Measurements from ENCODE around the gene IL1R1. TPM values are rescaled to one million over a fixed set of nuclear protein-coding genes. Genes with fewer than 3 reads are reported as not detected.

Gene IL1R1
- total and polyA plus RNA-seq, 2 donors (not counting 1 experiment from before 2014, with no cell fraction given), result 110 to 232 TPM

DNA sequence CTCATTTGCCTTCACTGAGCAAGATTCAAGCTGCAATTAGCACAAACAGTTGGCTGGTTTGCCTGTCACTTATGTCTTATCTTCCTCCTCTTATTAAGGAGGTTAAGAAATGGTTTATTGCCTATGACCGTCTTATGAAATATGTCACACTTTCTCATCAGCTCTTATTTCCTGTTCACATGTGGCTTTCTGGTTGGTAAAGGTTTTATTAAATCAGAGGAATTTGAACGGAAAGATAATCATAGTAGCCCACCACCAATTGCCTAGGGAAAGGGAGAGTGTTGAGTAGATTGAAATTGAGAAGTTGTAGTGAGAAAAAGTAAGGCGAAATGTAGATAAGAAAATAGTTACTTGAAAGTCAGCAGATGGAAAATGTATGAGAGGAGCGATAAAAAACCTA, 4.2 kb upstream of the IL1R1 start:
- Histone ChIP-seq H3K27me3 (ENCODE audit: control insufficient read depth, insufficient read depth, low read length) (no peaks in the 10 kb centered on the region), H3K4me1 (ENCODE audit: control insufficient read depth, extremely low read depth, insufficient read depth, low read length) (peaks cover 11% of the 10 kb centered on the region), H3K9ac (ENCODE audit: insufficient read depth, low read length) (no peak overlapping the region), H3K9me3 (ENCODE audit: control insufficient read depth, insufficient read depth, low read depth, low read length) (no peaks in the 10 kb centered on the region), H3K79me2 (ENCODE audit: control insufficient read depth, insufficient read depth, low read length) (peaks cover 6% of the 10 kb centered on the region), H3K36me3 (ENCODE audit: control insufficient read depth, insufficient read depth, low read length) (no peaks in the 10 kb centered on the region), H3K27ac (ENCODE audit: insufficient read depth, low read length) (no peak overlapping the region), H3K4me2 (ENCODE audit: extremely low read depth, insufficient read depth, low read length) (no peak overlapping the region), H4K20me1 (ENCODE audit: control insufficient read depth, extremely low read depth, insufficient read depth, low read length) (no peaks in the 10 kb centered on the region), H3K4me3 (replicated peaks in 1 of 4; ENCODE audit: control extremely low read depth in 1 of 4, insufficient read depth in 1 of 4, low read depth in 3 of 4, low read length in 4 of 4) (no peak overlapping the region), H2AFZ (ENCODE audit: low read length) (no peak overlapping the region)
- no peak for DNase-seq (ENCODE audit: low read depth in 2 of 2)
- TF ChIP-seq EZH2 (IDR thresholded peaks at IDR 0.05; ENCODE audit: low read length, missing control alignments), result no peak
- TF ChIP-seq, protein P1, sequence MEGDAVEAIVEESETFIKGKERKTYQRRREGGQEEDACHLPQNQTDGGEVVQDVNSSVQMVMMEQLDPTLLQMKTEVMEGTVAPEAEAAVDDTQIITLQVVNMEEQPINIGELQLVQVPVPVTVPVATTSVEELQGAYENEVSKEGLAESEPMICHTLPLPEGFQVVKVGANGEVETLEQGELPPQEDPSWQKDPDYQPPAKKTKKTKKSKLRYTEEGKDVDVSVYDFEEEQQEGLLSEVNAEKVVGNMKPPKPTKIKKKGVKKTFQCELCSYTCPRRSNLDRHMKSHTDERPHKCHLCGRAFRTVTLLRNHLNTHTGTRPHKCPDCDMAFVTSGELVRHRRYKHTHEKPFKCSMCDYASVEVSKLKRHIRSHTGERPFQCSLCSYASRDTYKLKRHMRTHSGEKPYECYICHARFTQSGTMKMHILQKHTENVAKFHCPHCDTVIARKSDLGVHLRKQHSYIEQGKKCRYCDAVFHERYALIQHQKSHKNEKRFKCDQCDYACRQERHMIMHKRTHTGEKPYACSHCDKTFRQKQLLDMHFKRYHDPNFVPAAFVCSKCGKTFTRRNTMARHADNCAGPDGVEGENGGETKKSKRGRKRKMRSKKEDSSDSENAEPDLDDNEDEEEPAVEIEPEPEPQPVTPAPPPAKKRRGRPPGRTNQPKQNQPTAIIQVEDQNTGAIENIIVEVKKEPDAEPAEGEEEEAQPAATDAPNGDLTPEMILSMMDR (conservative IDR thresholded peaks at IDR 0.05 in 1 of 2, IDR thresholded peaks at IDR 0.05 in 1 of 2; ENCODE audit: low read depth in 1 of 2, low read length in 2 of 2), result no peak

DNA sequence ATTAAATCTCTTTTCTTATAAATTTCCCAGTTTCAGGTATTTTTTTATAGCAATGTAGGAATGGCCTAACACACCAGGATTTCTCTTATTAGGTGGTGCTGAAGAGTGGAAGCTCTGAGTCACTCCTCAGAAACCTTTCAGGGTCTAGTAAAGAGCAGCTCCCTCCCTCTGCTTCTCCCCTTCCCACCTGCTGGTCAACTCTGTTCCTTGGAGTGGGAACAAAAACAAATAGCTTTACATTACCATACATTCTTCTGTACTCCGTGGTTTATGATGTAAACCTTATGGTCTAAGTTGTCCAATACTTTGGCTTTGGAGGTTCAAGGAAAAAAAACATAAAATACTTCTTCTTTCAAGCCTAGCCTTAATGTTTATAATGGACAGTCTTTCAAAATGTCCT, 2.7 kb upstream of the IL1R1 start:
- H4K20me1 ChIP-seq (ENCODE audit: control insufficient read depth, extremely low read depth, insufficient read depth, low read length), result no peaks in the 10 kb centered on the region
- H3K36me3 ChIP-seq (ENCODE audit: control insufficient read depth, insufficient read depth, low read length), result peaks cover 6% of the 10 kb centered on the region
- H3K9me3 ChIP-seq (ENCODE audit: control insufficient read depth, insufficient read depth, low read depth, low read length), result peaks cover 4% of the 10 kb centered on the region
- H3K79me2 ChIP-seq (ENCODE audit: control insufficient read depth, insufficient read depth, low read length), result peaks cover 21% of the 10 kb centered on the region
- peaks cover 11% of the 10 kb centered on the region for H3K4me1 ChIP-seq (ENCODE audit: control insufficient read depth, extremely low read depth, insufficient read depth, low read length)
- H2AFZ ChIP-seq (ENCODE audit: low read length), result no peak overlapping the region
- H3K9ac ChIP-seq (ENCODE audit: insufficient read depth, low read length), result no peak overlapping the region
- TF ChIP-seq EZH2 (IDR thresholded peaks at IDR 0.05; ENCODE audit: low read length, missing control alignments), result no peak
- TF ChIP-seq, protein P1 (conservative IDR thresholded peaks at IDR 0.05 in 1 of 2, IDR thresholded peaks at IDR 0.05 in 1 of 2; ENCODE audit: low read depth in 1 of 2, low read length in 2 of 2), result no peak
- no peak overlapping the region for H3K4me2 ChIP-seq (ENCODE audit: extremely low read depth, insufficient read depth, low read length)
- H3K4me3 ChIP-seq (replicated peaks in 1 of 4; ENCODE audit: control extremely low read depth in 1 of 4, insufficient read depth in 1 of 4, low read depth in 3 of 4, low read length in 4 of 4), result no peak overlapping the region
- peak; percentile 48 to 67 for DNase-seq (ENCODE audit: low read depth in 2 of 2)
- H3K27me3 ChIP-seq (ENCODE audit: control insufficient read depth, insufficient read depth, low read length), result no peaks in the 10 kb centered on the region
- no peak overlapping the region for H3K27ac ChIP-seq (ENCODE audit: insufficient read depth, low read length)

DNA sequence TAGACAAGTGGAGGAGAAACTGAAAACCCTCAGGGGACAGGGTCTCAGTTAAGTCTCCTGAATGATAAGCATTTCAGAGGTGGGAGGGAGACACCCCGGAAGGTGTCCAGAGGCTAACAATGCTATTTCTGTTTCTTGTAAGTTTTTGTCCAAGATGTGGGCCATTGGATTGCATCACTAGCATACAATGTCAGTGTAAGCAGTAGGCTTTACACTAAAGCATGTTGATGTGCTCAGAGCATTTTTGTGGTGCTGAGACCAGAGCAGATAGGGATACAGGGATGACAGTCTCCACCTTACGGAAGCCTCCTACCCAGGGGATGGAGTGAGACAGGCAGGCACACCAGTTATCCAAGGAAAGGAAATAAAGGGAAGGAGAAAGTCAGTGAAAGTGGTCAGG, 2.2 kb upstream of the IL1R1 start:
- Histone ChIP-seq H3K4me3 (replicated peaks in 1 of 4; ENCODE audit: control extremely low read depth in 1 of 4, insufficient read depth in 1 of 4, low read depth in 3 of 4, low read length in 4 of 4) (no peak overlapping the region), H3K36me3 (ENCODE audit: control insufficient read depth, insufficient read depth, low read length) (peaks cover 11% of the 10 kb centered on the region), H3K9me3 (ENCODE audit: control insufficient read depth, insufficient read depth, low read depth, low read length) (peaks cover 8% of the 10 kb centered on the region), H3K9ac (ENCODE audit: insufficient read depth, low read length) (no peak overlapping the region), H3K27me3 (ENCODE audit: control insufficient read depth, insufficient read depth, low read length) (no peaks in the 10 kb centered on the region), H2AFZ (ENCODE audit: low read length) (no peak overlapping the region), H3K79me2 (ENCODE audit: control insufficient read depth, insufficient read depth, low read length) (peaks cover 26% of the 10 kb centered on the region), H4K20me1 (ENCODE audit: control insufficient read depth, extremely low read depth, insufficient read depth, low read length) (no peaks in the 10 kb centered on the region), H3K27ac (ENCODE audit: insufficient read depth, low read length) (peak overlapping the region; percentile 97), H3K4me2 (ENCODE audit: extremely low read depth, insufficient read depth, low read length) (no peak overlapping the region), H3K4me1 (ENCODE audit: control insufficient read depth, extremely low read depth, insufficient read depth, low read length) (peaks cover 11% of the 10 kb centered on the region)
- peak; percentile 45 to 52 for DNase-seq (ENCODE audit: low read depth in 2 of 2)
- no peak for TF ChIP-seq EZH2 (IDR thresholded peaks at IDR 0.05; ENCODE audit: low read length, missing control alignments)
- TF ChIP-seq, protein P1 (conservative IDR thresholded peaks at IDR 0.05 in 1 of 2, IDR thresholded peaks at IDR 0.05 in 1 of 2; ENCODE audit: low read depth in 1 of 2, low read length in 2 of 2), result no peak

All from fibroblast of lung (primary cell).